Measurements from ENCODE around the gene CEP170B. TPM values are rescaled to one million over a fixed set of nuclear protein-coding genes. Genes with fewer than 3 reads are reported as not detected.

The CEP170B gene
- total and polyA plus RNA-seq, 2 donors (not counting 1 experiment from before 2014, with no cell fraction given) = 4.0 to 13.9 TPM

DNA sequence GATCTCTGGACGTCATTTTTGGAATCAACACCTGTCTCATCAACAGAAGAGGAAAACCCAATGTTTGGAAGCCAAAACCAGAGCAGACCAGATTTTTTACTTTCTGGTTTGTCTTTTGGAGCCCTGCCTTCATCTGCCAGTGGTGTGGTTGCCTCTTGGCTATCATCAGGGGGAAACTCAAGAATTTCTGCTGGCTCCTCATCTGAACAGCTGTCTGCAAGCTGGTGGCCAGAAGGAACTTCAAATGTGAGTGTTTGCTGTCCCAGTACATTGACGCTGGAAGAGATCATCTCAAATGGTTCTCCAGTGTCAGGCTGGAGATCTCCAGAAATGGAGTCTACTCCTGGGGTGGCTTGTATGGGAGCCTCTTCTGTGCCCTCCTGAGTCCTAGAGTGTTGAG lies 73.4 kb downstream of the CEP170B start:
- Histone ChIP-seq H3K27ac (ENCODE audit: insufficient read depth, low read length) (no peak overlapping the region), H2AFZ (ENCODE audit: low read length) (no peak overlapping the region), H3K9ac (ENCODE audit: insufficient read depth, low read length) (no peak overlapping the region), H3K4me1 (ENCODE audit: control insufficient read depth, extremely low read depth, insufficient read depth, low read length) (no peaks in the 10 kb centered on the region), H3K36me3 (ENCODE audit: control insufficient read depth, insufficient read depth, low read length) (no peaks in the 10 kb centered on the region), H3K4me2 (ENCODE audit: extremely low read depth, insufficient read depth, low read length) (no peak overlapping the region), H3K9me3 (ENCODE audit: control insufficient read depth, insufficient read depth, low read depth, low read length) (no peaks in the 10 kb centered on the region), H3K79me2 (ENCODE audit: control insufficient read depth, insufficient read depth, low read length) (no peaks in the 10 kb centered on the region), H3K27me3 (ENCODE audit: control insufficient read depth, insufficient read depth, low read length) (peaks cover 18% of the 10 kb centered on the region), H3K4me3 (replicated peaks in 1 of 4; ENCODE audit: control extremely low read depth in 1 of 4, insufficient read depth in 1 of 4, low read depth in 3 of 4, low read length in 4 of 4) (no peak overlapping the region), H4K20me1 (ENCODE audit: control insufficient read depth, extremely low read depth, insufficient read depth, low read length) (no peaks in the 10 kb centered on the region)
- TF ChIP-seq, protein P1, sequence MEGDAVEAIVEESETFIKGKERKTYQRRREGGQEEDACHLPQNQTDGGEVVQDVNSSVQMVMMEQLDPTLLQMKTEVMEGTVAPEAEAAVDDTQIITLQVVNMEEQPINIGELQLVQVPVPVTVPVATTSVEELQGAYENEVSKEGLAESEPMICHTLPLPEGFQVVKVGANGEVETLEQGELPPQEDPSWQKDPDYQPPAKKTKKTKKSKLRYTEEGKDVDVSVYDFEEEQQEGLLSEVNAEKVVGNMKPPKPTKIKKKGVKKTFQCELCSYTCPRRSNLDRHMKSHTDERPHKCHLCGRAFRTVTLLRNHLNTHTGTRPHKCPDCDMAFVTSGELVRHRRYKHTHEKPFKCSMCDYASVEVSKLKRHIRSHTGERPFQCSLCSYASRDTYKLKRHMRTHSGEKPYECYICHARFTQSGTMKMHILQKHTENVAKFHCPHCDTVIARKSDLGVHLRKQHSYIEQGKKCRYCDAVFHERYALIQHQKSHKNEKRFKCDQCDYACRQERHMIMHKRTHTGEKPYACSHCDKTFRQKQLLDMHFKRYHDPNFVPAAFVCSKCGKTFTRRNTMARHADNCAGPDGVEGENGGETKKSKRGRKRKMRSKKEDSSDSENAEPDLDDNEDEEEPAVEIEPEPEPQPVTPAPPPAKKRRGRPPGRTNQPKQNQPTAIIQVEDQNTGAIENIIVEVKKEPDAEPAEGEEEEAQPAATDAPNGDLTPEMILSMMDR (conservative IDR thresholded peaks at IDR 0.05 in 1 of 2, IDR thresholded peaks at IDR 0.05 in 1 of 2; ENCODE audit: low read depth in 1 of 2, low read length in 2 of 2) = no peak
- DNase-seq (ENCODE audit: low read depth in 2 of 2) = no peak

- no peak overlapping the region for H2AFZ ChIP-seq (ENCODE audit: low read length)
- TF ChIP-seq, protein P1 (conservative IDR thresholded peaks at IDR 0.05 in 1 of 2, IDR thresholded peaks at IDR 0.05 in 1 of 2; ENCODE audit: low read depth in 1 of 2, low read length in 2 of 2) = no peak
- no peak for TF ChIP-seq EZH2 (IDR thresholded peaks at IDR 0.05; ENCODE audit: low read length, missing control alignments)
- H3K27ac ChIP-seq (ENCODE audit: insufficient read depth, low read length) = no peak overlapping the region
- no peaks in the 10 kb centered on the region for H3K9me3 ChIP-seq (ENCODE audit: control insufficient read depth, insufficient read depth, low read depth, low read length)
- H3K4me2 ChIP-seq (ENCODE audit: extremely low read depth, insufficient read depth, low read length) = no peak overlapping the region
- H3K4me3 ChIP-seq (replicated peaks in 1 of 4; ENCODE audit: control extremely low read depth in 1 of 4, insufficient read depth in 1 of 4, low read depth in 3 of 4, low read length in 4 of 4) = no peak overlapping the region
- no peak for DNase-seq (ENCODE audit: low read depth in 2 of 2)
- no peak overlapping the region for H3K9ac ChIP-seq (ENCODE audit: insufficient read depth, low read length)
- H3K27me3 ChIP-seq (ENCODE audit: control insufficient read depth, insufficient read depth, low read length) = peaks cover 18% of the 10 kb centered on the region
- H4K20me1 ChIP-seq (ENCODE audit: control insufficient read depth, extremely low read depth, insufficient read depth, low read length) = no peaks in the 10 kb centered on the region
- no peaks in the 10 kb centered on the region for H3K4me1 ChIP-seq (ENCODE audit: control insufficient read depth, extremely low read depth, insufficient read depth, low read length)
- H3K79me2 ChIP-seq (ENCODE audit: control insufficient read depth, insufficient read depth, low read length) = no peaks in the 10 kb centered on the region
- H3K36me3 ChIP-seq (ENCODE audit: control insufficient read depth, insufficient read depth, low read length) = no peaks in the 10 kb centered on the region
These were observed 73.9 kb downstream of the CEP170B start for GRCh38 chr14:104938960-104939359.

DNA sequence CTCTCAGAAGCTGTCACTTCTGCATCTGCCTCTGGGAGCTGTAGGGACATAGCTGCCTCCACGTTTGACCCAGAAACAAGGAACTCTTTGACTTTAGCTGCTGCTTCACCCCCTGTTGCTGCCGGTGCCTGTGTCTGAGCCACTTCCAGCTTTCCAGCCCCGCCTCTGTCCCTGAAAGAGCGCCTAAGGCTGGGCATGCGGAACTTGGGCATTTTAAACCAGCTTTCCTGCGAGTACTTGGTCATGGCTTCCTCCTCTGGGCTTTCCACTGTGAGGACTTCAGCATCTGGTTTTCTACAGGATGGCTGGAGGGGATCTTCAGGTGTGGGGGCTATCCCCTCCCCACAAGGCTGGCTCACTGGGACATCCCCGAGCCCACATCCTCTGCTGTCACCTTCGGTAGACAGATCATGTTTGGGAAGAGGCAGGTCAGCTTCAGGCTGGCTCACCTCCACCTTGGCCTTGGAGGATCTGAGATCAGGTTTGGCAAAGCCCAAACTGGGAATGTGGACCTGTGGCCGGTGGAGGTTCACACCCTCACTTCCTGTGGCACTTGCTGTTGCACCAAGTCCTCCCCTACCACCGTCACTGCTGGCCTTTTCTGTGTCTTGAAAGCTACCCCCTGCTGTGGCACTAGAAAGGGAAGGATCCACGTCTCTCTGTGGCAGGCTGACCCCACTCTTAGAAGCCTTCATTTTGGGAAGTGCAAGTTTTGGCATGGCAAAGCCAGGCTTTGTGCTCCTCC lies 74.8 kb downstream of the CEP170B start:
- Histone ChIP-seq H3K9me3 (ENCODE audit: control insufficient read depth, insufficient read depth, low read depth, low read length) (no peaks in the 10 kb centered on the region), H3K4me2 (ENCODE audit: extremely low read depth, insufficient read depth, low read length) (no peak overlapping the region), H3K9ac (ENCODE audit: insufficient read depth, low read length) (no peak overlapping the region), H3K4me3 (replicated peaks in 1 of 4; ENCODE audit: control extremely low read depth in 1 of 4, insufficient read depth in 1 of 4, low read depth in 3 of 4, low read length in 4 of 4) (no peak overlapping the region), H3K27ac (ENCODE audit: insufficient read depth, low read length) (no peak overlapping the region), H2AFZ (ENCODE audit: low read length) (no peak overlapping the region), H3K36me3 (ENCODE audit: control insufficient read depth, insufficient read depth, low read length) (no peaks in the 10 kb centered on the region), H3K27me3 (ENCODE audit: control insufficient read depth, insufficient read depth, low read length) (peaks cover 14% of the 10 kb centered on the region), H3K4me1 (ENCODE audit: control insufficient read depth, extremely low read depth, insufficient read depth, low read length) (no peaks in the 10 kb centered on the region), H3K79me2 (ENCODE audit: control insufficient read depth, insufficient read depth, low read length) (no peaks in the 10 kb centered on the region), H4K20me1 (ENCODE audit: control insufficient read depth, extremely low read depth, insufficient read depth, low read length) (no peaks in the 10 kb centered on the region)
- TF ChIP-seq EZH2 (IDR thresholded peaks at IDR 0.05; ENCODE audit: low read length, missing control alignments) = no peak
- TF ChIP-seq, protein P1 (conservative IDR thresholded peaks at IDR 0.05 in 1 of 2, IDR thresholded peaks at IDR 0.05 in 1 of 2; ENCODE audit: low read depth in 1 of 2, low read length in 2 of 2) = no peak
- no peak for DNase-seq (ENCODE audit: low read depth in 2 of 2)

Data from fibroblast of lung (primary cell).